Tongue (tissue), 2 donors: ENCODE results near the gene VMP1. TPM values are rescaled to one million over a fixed set of nuclear protein-coding genes. Genes with fewer than 3 reads are reported as not detected.
"Not testable (repeated sequence)": the region's sequence is repeated elsewhere in the genome, so short reads cannot be mapped to it uniquely, and the experiment has no call there.

Source experiments
- DNase-seq: peaks from one replicate; pipeline ENCODE4 v3.0.0-alpha.2; 2015
- total RNA-seq: library from RNA; depleted of rRNA; stranded (reverse); fragments of >200 nt; gene quantifications from one replicate; pipeline ENCODE4 v1.2.3, GENCODE V29; 2014

Gene VMP1
- total RNA-seq, 1 donor from 2014 or later, result 178 TPM

- no peak for DNase-seq
These were observed 106.8 kb downstream of the VMP1 start for GRCh38 chr17:59814276-59814675.

- DNase-seq, result no peak
These were observed 107.2 kb downstream of the VMP1 start for GRCh38 chr17:59814685-59815084.

DNA sequence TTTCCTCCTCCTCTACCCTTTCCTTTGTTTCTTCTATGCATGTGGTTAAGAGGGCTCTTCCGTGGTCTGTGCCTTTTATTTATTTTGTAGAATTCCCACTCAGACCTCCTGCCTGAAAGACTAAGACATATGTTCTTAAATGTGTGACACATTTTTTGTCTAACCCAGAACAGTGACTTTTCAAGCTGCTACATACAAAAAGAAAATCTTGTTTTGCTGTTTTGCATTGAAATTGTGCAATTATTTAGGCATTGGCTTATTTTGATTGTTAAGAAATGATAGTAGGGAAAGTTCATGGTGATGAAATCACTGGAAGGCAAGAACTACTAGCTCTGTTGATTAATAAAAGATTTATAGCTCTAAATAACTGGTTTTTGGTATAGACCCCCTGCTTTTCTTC lies 108.5 kb downstream of the VMP1 start:
- DNase-seq, result no peak

DNA sequence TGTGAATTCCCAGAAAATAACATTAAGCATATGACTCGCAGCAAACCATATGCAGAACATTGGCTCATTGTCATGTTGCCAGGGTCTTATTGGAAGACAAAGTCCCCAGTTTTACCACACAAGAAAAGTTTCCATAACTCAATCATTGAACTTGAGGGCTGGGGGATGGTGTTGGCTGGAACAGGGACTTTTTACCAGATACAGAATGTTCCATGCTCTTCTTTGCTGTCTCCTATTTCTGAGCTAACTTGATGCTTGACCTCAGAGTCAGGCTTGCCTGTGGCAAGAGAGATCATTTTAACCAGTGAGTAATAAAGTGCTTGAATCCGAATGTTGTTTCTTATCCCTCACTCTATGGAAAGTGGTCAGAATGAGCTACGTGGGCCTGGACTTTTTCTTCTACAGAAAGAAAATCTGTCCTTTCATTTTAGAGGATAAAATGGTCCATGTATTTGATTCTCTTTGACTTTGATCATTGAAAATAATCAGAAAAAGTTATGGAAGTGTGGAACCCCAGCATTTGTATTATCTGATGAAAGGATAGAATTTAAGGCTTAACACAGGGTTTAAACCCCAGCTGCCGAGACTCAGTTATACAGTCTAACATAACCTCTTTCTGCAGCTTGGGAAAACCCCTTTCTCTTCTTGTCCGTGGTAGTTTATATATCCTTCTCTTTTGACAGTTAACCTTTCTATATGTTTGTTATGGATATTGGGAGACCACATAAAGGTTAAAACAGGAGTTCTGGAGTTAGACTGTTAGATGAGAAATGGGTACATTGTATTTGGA lies 118.3 kb downstream of the VMP1 start:
- peak; percentile 60 for DNase-seq

DNA sequence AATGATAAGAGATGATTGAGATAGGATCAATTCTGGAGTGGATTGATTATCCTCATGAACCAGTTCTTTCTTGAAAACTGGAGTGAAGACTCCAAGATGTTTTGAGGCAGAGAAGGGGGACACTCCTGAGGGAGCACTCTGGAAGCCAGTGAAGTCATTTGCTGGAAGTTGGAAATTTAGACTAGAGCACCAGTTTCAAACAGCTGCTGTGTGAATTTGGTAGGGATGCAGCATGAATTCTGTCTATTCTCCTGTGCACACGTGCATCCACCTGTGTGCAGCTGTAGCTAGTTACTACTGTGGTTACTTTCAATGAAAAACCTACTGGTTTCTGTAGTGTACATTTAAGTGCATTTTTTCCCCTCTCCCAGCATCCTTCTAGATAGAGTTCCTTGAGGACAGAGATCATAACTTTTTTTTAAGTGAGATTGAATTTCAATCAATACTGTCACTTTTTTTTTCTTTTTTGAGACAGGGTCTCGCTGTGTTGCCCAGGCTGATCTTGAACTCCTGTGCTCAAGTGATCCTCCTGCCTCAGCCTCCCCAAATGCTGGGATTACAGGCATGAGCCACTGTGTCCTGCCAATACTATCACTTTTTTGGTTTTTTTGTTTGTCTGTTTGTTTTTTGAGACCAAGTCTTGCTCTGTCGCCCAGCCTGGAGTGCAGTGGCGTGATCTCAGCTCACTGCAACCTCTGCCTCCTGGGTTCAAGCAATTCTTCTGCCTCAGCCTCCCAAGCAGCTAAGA lies 119.4 kb downstream of the VMP1 start:
- DNase-seq, result no peak

- DNase-seq, result no peak
These were observed 120.4 kb downstream of the VMP1 start for GRCh38 chr17:59827721-59828477.

DNA sequence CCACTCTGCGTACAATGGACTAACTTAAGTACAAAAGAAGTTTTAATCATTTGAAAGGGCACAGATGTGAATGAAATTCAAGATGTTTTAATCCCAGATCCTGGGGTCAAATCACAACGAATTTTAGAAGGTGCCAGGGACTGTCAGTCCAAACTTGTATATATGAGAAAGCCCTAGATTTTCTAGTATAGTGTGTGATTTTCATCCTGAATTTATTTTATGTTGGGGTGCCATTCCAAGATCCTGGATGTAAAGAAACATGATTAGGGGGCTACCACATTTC lies 121.0 kb downstream of the VMP1 start:
- no peak for DNase-seq

GRCh38 chr17:59828819-59829216 lies 121.4 kb downstream of the VMP1 start:
- not testable (repeated sequence) for DNase-seq

DNA sequence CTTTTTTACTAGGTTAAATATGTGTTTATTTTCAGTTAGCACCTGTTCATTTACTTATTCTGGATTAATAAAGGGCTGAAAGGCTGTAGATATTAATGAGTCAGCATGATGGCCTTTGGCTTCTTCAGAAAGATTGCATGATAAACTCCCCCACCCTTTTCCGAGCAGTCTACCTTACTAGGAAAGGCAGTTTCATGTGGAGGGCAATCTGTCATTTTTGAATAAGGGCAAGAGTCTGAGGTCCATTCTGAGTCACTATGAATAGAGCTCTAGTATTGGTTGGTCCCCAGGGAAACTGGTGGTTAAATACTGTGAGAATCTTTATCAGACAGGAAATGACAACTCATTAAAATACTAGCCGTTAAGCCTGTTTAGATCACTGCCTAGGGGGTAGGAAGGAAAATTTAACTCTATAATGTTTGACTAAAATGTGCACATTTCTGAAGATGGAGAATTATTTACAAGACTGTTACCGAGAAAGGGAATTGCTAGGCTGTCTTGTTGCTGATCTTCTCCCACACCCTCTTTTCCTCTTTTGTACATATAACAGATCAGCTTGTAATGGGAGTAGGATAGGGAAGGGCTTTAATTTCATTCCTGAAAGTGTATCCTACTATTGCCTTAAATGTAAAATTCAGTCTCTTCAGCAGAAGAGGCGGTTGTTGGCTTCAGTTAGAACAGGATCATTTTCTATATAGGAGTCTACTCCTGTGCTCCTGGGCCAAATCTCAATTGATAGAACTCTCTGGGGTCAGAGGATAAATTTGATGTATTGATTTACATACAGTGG lies 122.0 kb downstream of the VMP1 start:
- DNase-seq, result no peak

DNA sequence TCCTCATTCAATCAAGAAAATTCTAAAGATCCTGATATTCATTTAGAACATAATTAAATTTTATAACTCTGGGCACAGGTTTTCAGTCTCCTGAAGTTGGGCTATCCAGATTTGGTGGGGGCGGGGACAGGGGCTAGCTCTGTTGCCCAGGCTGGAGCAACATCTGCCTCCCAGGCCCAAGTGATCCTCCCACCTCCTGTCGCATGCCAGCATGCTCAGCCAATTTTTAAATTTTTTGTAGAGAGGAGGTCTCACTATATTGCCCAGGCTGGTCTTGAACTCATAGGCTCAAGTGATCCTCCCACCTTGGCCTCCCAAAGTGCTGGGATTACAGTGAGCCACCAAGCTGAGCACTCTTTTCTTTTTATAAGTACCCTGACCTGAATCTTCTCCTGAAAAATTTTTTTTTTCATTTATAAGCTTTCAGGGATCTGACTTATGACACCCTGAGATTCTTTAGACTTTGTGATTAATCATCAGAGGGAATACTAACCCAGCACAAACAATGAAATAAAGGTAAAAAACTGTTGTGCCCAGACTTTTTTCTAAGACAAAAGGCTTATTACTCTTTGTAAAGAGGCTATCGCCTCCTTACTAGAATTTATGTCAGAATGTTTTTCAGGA lies 122.7 kb downstream of the VMP1 start:
- no peak for DNase-seq

DNA sequence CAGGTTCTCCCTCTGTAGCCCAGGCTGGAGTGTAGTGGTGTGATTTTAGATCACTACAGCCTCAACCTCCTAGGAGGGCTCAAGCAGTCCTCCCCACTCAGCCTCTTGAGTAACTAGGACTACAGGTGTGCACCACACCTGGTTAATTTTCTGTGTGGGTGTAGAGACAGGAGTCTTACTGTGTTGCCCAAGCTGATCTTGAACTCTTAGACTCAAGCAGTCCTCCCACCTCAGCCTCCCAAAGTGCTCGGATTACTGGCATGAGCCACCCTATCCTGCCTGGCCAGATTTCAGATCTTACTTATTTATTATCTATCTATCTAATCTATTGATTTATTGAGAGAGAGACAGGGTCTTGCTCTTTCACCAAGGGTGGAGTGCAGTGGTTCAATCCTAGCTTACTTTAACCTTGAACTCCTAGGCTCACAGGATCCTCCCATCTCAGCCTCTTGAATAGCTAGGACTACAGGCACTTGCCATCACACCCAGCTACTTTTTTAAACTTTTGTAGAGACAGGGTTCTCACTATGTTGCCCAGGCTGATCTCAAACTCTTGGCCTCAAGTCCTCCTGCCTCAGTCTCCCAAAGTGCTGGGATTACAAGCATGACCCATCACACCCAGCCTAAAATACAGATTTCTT lies 123.5 kb downstream of the VMP1 start:
- DNase-seq, result no peak

DNA sequence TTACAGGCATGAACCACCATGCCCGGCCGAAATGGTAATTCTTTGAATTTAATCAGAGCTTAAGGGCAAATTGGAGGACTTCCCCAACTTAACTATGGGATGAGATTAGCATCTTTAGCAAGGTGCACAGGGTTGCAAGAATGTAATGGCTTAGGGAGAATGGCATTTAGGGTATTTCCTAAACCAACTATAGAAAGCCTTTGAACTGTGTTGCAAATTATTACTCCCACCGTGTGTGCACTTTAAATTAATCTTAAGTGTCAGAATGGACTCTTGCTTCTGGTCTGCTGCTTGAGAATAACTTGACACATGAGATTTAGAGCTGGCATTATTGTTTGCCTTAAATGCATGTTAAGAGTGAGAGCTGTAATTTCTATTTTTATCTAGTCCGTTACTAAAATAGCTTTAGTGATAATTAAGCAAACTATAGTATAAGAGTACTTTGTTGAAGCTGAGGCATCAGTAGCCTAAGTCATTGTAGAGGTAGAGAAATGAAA lies 125.5 kb downstream of the VMP1 start:
- DNase-seq, result no peak

DNA sequence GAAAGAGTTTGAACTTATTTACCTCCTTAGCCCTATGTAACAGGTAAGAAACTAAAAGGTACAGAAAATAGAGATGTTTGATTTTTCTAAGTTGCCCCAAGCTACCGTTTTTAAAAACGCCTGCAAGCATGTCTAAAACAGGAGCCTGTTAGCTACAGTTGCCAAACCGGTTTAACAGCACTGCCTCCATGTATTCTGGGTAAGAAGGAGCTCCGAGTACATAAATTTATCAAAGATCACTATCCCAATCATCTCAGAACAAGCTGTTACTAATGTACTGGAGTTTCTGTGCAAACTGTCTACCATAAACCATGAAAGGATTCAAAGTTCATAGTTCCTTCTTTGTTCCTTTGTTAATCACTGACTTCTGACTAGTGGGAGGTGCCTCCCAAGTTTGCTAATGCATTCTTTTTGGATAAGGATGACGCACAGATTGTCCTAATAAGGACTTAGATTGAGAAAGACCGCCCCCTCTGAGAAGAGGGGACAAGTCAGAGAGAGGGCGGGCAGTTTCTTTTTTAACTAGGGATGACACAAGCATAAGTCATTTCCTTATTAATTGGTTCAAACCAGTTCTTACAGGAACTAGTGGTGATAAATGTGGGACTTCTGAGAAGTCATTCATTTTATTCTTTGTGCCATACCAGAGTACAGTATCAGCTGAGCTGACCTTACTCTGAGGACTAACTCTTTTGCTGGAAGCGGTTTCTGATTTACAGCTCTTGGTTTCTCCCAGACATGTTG lies 130.0 kb downstream of the VMP1 start:
- DNase-seq, result peak; percentile 93

DNA sequence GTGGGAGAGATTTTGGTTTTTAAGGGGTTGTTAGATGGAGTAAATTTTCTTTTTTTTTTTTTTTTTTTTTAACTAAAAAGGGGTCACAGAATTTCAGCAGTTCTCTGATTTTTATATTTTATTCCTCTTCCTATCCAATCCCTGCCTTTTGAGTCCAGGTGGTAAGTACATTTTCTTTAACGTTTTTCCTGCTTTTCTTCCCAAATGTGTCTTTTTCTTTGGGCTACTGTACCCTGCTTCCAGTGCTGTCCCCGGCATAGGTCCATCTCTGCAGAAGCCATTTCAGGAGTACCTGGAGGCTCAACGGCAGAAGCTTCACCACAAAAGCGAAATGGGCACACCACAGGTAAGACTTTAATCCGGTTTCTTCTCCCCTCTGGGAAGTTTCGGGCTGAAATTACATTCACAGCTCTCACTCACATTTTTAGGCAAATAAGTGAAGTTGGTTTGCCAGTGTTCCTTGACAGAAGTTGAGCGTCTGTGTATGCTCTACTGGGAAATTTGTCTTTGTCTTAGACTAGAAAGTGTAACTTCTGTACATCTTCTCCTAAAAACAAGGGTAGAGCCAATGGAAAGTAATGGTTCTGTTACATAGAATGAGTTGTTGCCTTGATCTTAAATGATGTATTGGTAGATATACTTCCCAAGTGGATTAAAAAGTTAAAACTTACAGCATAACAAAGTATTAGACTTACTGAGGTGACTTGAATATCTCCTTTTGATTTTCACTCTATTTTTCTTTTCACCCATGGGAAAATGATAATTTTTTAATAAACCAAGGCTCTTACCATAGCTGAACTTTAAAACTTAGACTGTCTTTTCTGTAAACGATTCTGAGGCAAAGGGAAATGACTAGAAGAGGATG lies 130.8 kb downstream of the VMP1 start:
- no peak for DNase-seq

- DNase-seq, result no peak
These were observed 132.3 kb downstream of the VMP1 start for GRCh38 chr17:59839651-59840328.

DNA sequence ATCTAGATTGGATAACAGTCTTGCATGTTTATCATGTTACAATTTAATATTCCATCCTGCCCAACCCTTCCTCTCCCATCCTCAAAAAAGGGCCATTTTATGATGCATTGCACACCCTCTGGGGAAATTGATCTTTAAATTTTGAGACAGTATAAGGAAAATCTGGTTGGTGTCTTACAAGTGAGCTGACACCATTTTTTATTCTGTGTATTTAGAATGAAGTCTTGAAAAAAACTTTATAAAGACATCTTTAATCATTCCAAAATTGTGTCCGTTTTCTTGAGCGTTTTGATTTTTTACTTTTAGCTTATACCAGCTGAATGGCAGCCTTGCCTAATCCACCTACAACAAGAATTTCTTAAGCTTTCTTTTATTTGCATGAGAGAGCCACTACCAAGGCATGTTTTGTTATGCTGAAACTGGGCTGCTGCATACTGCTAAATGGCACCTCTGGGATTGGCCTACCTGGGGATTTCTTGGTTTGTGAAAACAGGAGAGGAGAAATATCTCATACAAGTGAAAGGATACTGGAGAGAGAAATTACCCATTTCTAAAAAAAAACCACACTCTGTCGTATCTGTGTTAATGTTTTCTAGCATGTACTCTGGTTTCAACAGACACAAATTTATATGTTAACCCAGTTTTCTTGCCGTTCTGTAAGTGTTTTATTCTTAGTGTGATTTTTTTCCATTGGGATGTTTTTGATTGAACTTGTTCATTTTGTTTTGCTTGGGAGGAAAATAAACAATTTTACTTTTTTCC lies 133.1 kb downstream of the VMP1 start:
- DNase-seq, result no peak

GRCh38 chr17:59841091-59841881 lies 133.8 kb downstream of the VMP1 start:
- DNase-seq, result not testable (repeated sequence)
